Camera-type eye (tissue), 1 donor: ENCODE results near the gene RGMA. TPM values are rescaled to one million over a fixed set of nuclear protein-coding genes. Genes with fewer than 3 reads are reported as not detected.

ENCODE experiments used
- total RNA-seq: library from RNA; depleted of rRNA; stranded (reverse); fragments of >200 nt; gene quantifications from one replicate; pipeline ENCODE4 v1.2.3, GENCODE V29; 2014

RGMA gene, protein sequence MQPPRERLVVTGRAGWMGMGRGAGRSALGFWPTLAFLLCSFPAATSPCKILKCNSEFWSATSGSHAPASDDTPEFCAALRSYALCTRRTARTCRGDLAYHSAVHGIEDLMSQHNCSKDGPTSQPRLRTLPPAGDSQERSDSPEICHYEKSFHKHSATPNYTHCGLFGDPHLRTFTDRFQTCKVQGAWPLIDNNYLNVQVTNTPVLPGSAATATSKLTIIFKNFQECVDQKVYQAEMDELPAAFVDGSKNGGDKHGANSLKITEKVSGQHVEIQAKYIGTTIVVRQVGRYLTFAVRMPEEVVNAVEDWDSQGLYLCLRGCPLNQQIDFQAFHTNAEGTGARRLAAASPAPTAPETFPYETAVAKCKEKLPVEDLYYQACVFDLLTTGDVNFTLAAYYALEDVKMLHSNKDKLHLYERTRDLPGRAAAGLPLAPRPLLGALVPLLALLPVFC
- 13.7 TPM for total RNA-seq

GRCh38 chr15:93088981-93089726, at the start of gene RGMA:
Gene RGMA, minus strand, starts transcription at chr15:93089211. Its CDS starts 279 bp downstream, at chr15:93088932.

Other genes with a start within 250 kb of the RGMA start
- gene CHD2, start 188.9 kb downstream of the RGMA start, total RNA-seq, result 230 TPM